ENCODE results near the gene ESRP2.

ESRP2 gene

DNA sequence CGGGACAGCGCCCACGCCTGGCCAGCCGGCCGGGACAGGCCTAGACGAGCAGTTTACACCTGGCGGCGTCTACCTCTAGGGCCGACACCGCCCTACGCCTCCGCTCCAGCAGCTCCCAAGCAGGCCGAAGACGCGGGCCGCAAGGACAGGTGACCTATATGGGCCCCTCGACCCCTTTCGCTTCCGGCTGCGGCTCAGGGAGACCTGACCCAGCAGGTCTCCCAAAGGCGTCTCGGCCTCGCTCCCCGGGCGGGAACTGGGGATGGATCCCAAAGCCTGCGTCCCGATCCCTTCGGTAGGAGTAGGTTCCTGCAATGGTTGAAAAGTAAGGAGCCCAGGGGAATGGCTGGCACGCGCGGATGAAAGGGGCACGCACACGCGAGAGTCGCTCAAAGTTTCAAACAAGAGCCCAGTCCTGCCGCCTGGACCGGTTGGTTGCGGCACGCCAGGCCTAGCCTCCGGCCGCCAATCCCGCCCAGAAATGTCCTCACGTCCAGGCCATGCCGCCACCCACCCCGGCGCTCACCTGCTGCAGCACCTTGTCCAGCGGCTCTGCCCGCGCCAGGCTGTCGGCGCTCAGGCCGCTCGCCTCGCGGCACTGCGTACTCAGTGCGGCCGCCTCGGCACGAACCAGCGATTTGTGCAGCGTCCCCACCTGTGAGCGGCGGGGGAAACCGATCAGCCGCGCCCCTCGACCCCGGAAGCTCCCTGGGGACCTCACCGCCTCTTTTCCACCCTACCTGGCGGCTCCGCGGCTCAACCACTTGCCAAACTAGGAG, 630 bp downstream of the ESRP2 start:
- no peaks in the 10 kb centered on the region for H3K27me3 ChIP-seq (ENCODE audit: control insufficient read depth, insufficient read depth, low read length)
- no peak overlapping the region for H3K4me2 ChIP-seq (ENCODE audit: low read length)
- H3K9ac ChIP-seq (ENCODE audit: low read depth, low read length) = no peak overlapping the region
- H3K36me3 ChIP-seq (ENCODE audit: insufficient read depth, low read length) = no peaks in the 10 kb centered on the region
- H3K4me1 ChIP-seq (ENCODE audit: control insufficient read depth, insufficient read depth, low read length) = peaks cover 17% of the 10 kb centered on the region
- H3K4me3 ChIP-seq (ENCODE audit: low read length) = no peak overlapping the region
- H3K9me3 ChIP-seq (replicated peaks; ENCODE audit: low read length) = no peaks in the 10 kb centered on the region

DNA sequence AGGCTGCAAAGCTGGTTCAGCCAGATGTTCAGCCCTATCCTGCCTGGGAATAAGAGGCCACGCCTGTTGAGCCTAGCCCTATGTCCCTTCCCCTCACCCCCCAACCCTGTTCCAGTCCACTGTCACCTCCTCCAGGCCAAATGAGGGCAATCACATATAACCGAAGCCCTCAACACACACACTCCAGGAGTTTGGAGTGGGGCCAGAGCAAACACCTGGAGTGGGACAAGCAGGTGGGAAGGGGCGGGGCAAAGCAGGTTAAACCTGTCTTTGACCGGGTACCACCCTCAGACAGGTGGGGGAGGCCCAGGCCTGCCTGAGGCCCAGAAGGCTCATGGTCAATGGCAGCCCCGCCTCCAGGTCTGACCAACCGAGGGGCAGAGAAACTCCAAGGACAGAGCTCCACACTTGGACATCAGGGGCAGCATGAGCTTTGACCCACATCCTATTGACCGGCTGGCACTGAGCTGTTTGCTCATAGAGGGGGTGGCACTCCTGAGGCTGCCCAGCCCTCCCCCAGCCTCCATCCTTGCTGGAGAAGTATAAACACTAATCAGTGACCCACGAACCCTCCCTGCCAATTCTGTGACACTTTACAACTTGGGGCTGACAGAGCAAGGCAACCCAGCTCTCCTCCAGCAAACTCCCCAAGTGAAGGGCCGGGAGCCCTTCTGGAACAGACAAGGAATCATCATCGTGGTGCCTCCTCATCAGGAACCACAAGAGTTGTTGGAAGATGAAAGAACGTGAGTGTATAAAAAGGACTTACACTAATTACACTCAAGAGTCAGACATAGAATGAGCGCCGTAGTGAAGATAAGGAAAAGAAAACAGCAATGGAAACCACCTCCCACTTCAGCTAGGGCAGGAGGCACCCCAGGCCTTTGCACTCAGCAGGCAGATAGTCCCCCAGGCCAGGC, 1.5 kb downstream of the ESRP2 start:
- Histone ChIP-seq H3K9me3 (replicated peaks; ENCODE audit: low read length) (no peaks in the 10 kb centered on the region), H3K36me3 (ENCODE audit: insufficient read depth, low read length) (no peaks in the 10 kb centered on the region), H3K9ac (ENCODE audit: low read depth, low read length) (no peak overlapping the region), H3K27me3 (ENCODE audit: control insufficient read depth, insufficient read depth, low read length) (no peaks in the 10 kb centered on the region), H3K4me1 (ENCODE audit: control insufficient read depth, insufficient read depth, low read length) (peaks cover 17% of the 10 kb centered on the region), H3K4me3 (ENCODE audit: low read length) (no peak overlapping the region), H3K4me2 (ENCODE audit: low read length) (no peak overlapping the region)

DNA sequence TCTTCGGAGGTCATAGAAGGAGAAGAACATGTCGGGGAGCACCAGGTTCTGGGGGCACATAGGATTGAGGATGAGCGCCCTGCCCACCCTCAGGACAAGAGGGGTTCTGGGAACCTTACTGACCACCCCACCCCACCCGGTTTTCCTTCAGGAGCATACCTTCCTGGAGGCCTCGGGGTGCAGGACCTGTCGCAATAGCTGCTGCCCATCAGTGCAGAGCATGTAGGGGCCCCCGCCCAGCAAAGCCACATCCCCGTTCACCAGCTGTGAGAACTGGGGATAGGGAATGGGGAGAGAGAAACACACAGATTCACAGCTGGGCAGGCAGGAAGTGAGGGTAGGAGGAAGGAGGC, 2.1 kb downstream of the ESRP2 start:
- H3K4me3 ChIP-seq (ENCODE audit: low read length) = no peak overlapping the region
- no peak overlapping the region for H3K9ac ChIP-seq (ENCODE audit: low read depth, low read length)

DNA sequence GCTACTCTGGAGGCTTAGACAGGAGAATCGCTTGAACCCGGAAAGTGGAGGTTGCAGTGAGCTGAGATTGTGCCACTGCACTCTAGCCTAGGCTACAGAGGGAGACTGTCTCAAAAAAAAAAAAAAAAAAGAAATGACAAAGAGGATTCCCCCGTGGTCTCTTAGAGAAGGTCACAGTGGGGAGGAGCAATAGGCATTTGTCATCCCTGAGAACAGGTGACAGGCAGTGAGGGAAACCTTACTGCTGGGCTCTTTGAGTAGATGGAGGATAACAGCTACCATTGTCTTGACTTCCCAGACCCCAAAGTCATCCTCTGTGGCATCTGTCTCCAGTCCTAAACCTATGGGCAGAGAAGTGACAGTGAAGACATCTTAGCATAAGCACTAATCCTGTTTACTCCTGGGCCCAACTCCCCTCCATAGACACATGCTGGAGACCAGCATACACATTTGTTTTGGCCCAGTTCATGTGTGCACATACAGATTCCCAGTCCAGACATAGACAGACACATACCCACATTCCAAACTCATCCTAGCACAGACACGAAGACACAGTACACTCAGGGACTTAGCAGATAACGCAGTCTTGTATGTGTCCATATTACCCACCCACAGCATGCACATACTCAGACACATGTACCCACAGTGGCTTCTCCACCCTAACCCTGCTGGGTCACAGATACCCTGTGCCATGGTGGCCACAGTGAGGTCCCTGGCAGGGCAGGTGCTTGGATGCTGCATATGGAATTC, 2.7 kb downstream of the ESRP2 start:
- Histone ChIP-seq H3K9ac (ENCODE audit: low read depth, low read length) (no peak overlapping the region), H3K4me2 (ENCODE audit: low read length) (no peak overlapping the region), H3K9me3 (replicated peaks; ENCODE audit: low read length) (no peaks in the 10 kb centered on the region), H3K27me3 (ENCODE audit: control insufficient read depth, insufficient read depth, low read length) (no peaks in the 10 kb centered on the region), H3K4me3 (ENCODE audit: low read length) (no peak overlapping the region), H3K4me1 (ENCODE audit: control insufficient read depth, insufficient read depth, low read length) (peaks cover 25% of the 10 kb centered on the region), H3K36me3 (ENCODE audit: insufficient read depth, low read length) (no peaks in the 10 kb centered on the region)

More for the DNA sequence above, 2.1 kb downstream of the ESRP2 start:
- no peaks in the 10 kb centered on the region for H3K27me3 ChIP-seq (ENCODE audit: control insufficient read depth, insufficient read depth, low read length)
- H3K4me1 ChIP-seq (ENCODE audit: control insufficient read depth, insufficient read depth, low read length) = peaks cover 22% of the 10 kb centered on the region
- no peak overlapping the region for H3K4me2 ChIP-seq (ENCODE audit: low read length)
- H3K9me3 ChIP-seq (replicated peaks; ENCODE audit: low read length) = no peaks in the 10 kb centered on the region
- no peaks in the 10 kb centered on the region for H3K36me3 ChIP-seq (ENCODE audit: insufficient read depth, low read length)

DNA sequence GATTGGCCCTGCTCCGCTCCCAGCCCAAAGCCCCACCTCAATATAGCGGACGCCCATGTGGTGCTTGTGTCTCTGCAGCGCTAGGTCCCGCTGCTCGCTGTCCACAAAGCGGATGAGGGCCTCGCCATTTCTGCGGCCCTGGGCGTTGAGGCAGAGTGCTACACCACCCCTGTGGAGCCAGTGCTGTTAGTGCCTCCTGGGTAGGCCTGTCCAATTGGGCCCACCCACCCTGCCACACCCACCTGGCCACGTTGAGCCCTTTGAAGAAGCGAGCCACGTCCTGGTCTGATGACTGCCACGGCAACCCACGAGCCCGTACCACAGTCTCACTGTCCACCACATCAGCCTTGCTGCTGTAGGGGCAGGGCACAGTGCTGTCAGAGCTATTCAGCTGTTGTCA, 3.6 kb downstream of the ESRP2 start:
- Histone ChIP-seq H3K27me3 (ENCODE audit: control insufficient read depth, insufficient read depth, low read length) (no peaks in the 10 kb centered on the region), H3K4me2 (ENCODE audit: low read length) (no peak overlapping the region), H3K9ac (ENCODE audit: low read depth, low read length) (no peak overlapping the region), H3K4me3 (ENCODE audit: low read length) (no peak overlapping the region), H3K4me1 (ENCODE audit: control insufficient read depth, insufficient read depth, low read length) (peaks cover 30% of the 10 kb centered on the region), H3K36me3 (ENCODE audit: insufficient read depth, low read length) (no peaks in the 10 kb centered on the region), H3K9me3 (replicated peaks; ENCODE audit: low read length) (no peaks in the 10 kb centered on the region)

DNA sequence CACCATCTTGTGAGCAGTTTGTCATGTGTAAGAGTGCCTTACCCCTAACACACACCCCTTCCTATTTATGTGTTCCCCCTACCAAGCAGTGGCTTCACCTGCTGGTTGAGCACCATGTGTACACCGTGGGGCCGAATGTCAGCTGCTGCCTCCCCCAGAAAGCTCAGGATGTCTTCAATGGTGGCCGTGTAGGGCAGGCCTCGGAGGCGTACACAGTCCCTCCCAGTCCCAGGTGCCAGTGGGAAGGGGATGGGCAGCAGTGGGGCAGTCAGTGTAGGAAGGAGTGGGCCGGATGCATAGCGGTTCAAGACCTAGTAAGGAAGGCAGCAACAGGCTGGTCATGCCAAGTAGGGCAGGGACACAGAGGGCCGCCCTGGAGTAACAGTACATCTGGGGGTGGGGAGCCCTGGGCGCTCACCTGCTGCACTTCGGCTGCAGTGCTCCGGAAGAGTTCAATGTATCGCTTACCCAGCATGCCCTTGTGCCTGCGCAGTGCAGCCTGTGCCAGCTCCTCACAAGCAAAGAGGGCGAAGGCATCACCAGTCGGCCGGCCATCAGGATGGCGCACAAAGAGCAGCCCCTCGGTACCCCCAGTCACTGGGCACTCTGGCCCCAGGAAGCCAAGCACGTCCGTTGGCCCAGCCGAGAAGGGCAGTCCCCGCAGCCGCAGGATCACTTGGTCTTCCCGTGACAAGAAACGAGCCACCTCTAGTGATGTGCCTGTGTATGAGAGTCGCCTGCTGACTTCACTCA, 4.4 kb downstream of the ESRP2 start:
- Histone ChIP-seq H3K9ac (ENCODE audit: low read depth, low read length) (no peak overlapping the region), H3K27me3 (ENCODE audit: control insufficient read depth, insufficient read depth, low read length) (no peaks in the 10 kb centered on the region), H3K4me2 (ENCODE audit: low read length) (no peak overlapping the region), H3K9me3 (replicated peaks; ENCODE audit: low read length) (no peaks in the 10 kb centered on the region), H3K36me3 (ENCODE audit: insufficient read depth, low read length) (no peaks in the 10 kb centered on the region), H3K4me1 (ENCODE audit: control insufficient read depth, insufficient read depth, low read length) (peaks cover 28% of the 10 kb centered on the region), H3K4me3 (ENCODE audit: low read length) (no peak overlapping the region)

DNA sequence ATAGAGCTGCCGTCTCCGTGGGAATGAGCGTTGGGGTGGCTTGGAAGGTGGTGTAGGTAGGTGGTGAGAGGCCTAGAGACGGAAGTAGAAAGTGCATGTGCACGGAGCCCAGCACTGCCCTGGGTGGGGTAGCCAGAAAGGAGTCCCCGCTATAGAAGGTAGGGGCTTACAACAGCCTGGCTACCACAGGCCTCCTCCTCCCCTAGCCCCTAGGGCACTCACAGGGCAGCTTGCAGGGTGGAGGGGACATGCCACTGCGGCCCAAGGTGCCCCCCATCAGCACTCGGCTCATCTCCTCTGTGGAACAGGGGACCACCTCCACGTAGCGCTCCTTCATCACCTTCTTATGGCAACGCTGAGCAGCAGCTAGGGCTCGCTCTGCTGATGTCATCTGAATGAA, 5.0 kb downstream of the ESRP2 start:
- peaks cover 27% of the 10 kb centered on the region for H3K4me1 ChIP-seq (ENCODE audit: control insufficient read depth, insufficient read depth, low read length)

DNA sequence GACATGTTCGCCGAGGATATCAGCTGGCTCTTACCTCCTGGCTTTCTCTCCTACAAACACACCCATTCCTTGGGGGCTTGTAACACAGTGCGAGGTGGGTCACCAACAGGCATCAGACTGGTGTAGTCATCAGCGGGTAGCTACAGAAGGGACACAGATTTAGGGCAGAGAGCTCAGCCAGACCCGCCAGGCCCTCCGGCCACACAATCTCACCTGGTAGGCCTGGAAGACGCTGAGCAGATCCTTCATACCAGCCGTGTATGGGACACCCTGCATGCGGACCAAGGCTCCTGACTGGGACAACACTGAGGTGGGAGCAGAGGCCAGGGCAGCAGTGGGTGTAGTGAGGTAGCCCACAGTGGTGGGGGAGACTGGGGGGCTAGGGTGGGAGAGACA, 5.8 kb downstream of the ESRP2 start:
- H3K9ac ChIP-seq (ENCODE audit: low read depth, low read length) = no peak overlapping the region
- H3K36me3 ChIP-seq (ENCODE audit: insufficient read depth, low read length) = no peaks in the 10 kb centered on the region
- no peaks in the 10 kb centered on the region for H3K9me3 ChIP-seq (replicated peaks; ENCODE audit: low read length)
- H3K4me2 ChIP-seq (ENCODE audit: low read length) = no peak overlapping the region
- peaks cover 27% of the 10 kb centered on the region for H3K4me1 ChIP-seq (ENCODE audit: control insufficient read depth, insufficient read depth, low read length)
- H3K27me3 ChIP-seq (ENCODE audit: control insufficient read depth, insufficient read depth, low read length) = no peaks in the 10 kb centered on the region
- no peak overlapping the region for H3K4me3 ChIP-seq (ENCODE audit: low read length)

More for the DNA sequence above, 5.0 kb downstream of the ESRP2 start:
- Histone ChIP-seq H3K9me3 (replicated peaks; ENCODE audit: low read length) (no peaks in the 10 kb centered on the region), H3K4me3 (ENCODE audit: low read length) (no peak overlapping the region), H3K36me3 (ENCODE audit: insufficient read depth, low read length) (no peaks in the 10 kb centered on the region), H3K9ac (ENCODE audit: low read depth, low read length) (no peak overlapping the region), H3K4me2 (ENCODE audit: low read length) (no peak overlapping the region), H3K27me3 (ENCODE audit: control insufficient read depth, insufficient read depth, low read length) (no peaks in the 10 kb centered on the region)

DNA sequence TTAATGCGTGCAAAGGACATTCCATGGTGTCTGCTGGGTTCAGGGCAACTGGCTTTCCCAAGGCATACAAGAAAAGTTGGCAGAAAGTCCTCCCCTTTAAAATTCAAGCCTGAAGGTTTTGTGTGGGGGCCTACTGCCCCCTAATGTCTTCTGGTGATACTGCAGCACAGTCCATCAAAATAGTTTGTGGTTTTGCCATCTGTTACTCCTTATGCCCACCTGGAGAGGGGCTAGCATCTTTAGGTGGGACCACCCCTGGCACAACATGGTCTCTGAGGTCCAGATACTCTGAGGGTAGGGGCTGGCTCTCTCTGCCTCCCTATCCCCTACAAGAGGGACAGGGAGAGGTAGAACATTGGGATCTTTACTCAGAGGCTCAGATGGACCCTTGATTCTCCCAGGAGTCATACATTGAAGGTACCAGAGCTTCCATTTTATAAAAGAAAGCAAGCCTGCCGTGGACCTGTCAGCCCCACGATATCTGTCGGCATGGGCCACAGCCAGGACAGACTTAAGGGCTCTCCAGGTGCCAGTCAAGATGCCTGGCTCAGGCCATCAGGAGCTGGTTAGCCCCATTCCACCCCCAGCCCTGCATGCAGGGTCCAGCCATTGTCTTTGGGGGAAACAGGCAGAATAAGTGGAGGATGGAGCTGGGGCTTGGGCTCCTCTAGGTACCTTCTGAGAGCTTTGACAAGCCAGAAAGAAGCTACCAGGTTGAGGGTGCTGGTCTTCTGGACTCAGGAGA, 6.3 kb downstream of the ESRP2 start:
- Histone ChIP-seq H3K36me3 (ENCODE audit: insufficient read depth, low read length) (no peaks in the 10 kb centered on the region), H3K4me2 (ENCODE audit: low read length) (no peak overlapping the region), H3K27me3 (ENCODE audit: control insufficient read depth, insufficient read depth, low read length) (no peaks in the 10 kb centered on the region), H3K4me1 (ENCODE audit: control insufficient read depth, insufficient read depth, low read length) (peaks cover 26% of the 10 kb centered on the region), H3K9ac (ENCODE audit: low read depth, low read length) (no peak overlapping the region), H3K9me3 (replicated peaks; ENCODE audit: low read length) (no peaks in the 10 kb centered on the region), H3K4me3 (ENCODE audit: low read length) (no peak overlapping the region)

DNA sequence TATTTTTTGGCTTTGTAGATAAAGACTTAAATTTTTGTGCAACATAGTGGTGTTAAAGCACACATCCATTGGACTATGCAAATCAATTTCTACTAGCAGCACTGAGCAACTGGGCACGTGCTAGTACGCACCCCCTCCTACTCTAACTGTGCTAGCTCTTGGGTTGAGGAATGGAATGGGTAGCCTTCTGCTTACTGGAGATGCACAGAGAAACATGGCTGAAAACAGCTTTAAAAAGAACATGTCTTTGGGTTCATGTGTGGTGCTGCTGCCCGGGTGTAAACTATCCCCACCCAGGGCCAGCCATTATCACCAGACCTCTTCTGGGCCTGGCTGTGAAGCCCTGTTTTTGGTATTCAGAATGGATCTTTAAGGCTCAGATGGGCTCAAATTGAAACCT, 7.3 kb downstream of the ESRP2 start:
- Histone ChIP-seq H3K36me3 (ENCODE audit: insufficient read depth, low read length) (no peaks in the 10 kb centered on the region), H3K4me1 (ENCODE audit: control insufficient read depth, insufficient read depth, low read length) (peaks cover 24% of the 10 kb centered on the region), H3K4me2 (ENCODE audit: low read length) (no peak overlapping the region), H3K27me3 (ENCODE audit: control insufficient read depth, insufficient read depth, low read length) (no peaks in the 10 kb centered on the region), H3K9ac (ENCODE audit: low read depth, low read length) (no peak overlapping the region), H3K9me3 (replicated peaks; ENCODE audit: low read length) (no peaks in the 10 kb centered on the region), H3K4me3 (ENCODE audit: low read length) (no peak overlapping the region)

All from skeletal muscle satellite cell (primary cell).